ENCODE measurements around the gene EPHA10. TPM values are rescaled to one million over a fixed set of nuclear protein-coding genes. Genes with fewer than 3 reads are reported as not detected.

EPHA10 gene
- total and polyA plus RNA-seq, 2 donors from 2014 or later = 0.88 TPM; not detected in 1

DNA sequence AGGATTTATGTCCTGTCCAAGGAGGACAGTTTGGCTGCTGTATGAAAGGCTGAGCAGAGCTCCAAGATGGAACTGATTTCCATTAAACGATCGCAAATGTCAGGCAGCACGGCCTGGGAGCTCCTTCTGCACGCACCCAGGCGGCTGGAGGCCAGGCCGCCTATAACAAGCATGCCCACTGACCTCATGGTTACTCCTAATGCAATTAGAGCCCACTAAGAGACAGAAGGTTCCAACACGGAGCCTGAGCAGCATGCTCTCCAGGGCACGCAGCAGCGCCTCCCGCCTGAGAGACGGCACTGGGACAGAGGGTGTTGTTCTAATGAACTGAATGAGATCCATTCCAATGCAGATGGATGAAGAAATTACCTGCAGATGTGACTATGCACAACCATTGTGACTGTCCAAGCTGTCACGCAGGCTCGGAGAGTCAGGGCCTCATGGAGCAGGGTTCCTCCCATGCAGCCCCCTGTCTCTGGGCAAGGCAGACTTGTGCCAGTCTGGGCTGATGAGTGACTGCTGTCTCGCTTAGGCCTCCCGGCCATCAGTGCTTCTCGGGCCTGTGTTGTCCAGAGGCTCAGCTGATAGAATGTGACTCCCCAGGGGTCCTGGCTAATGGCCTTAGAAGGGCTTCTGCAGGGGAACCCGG, 97.8 kb downstream of the EPHA10 start:
- no peak overlapping the region for H3K27ac ChIP-seq (ENCODE audit: low read depth in 2 of 2, low read length in 2 of 2)
- no peak overlapping the region for H3K9ac ChIP-seq (ENCODE audit: low read length in 3 of 3)
- FAIRE-seq (no peak), DNase-seq (peak in 1 of 5 donors; percentile 61)
- intact Hi-C loops (cut with DNase I) = no loop called here
- no peak for TF ChIP-seq CTCF (IDR thresholded peaks at IDR 0.05; ENCODE audit: borderline replicate concordance, extremely low read depth, insufficient read depth)
- no peaks in the 10 kb centered on the region for H3K4me1 ChIP-seq (ENCODE audit: control insufficient read depth in 2 of 3, insufficient read depth in 2 of 3, low read depth in 1 of 3, low read length in 3 of 3)
- H3K9me3 ChIP-seq (ENCODE audit: control insufficient read depth in 2 of 3, insufficient read depth in 1 of 3, low read length in 3 of 3) = no peaks in the 10 kb centered on the region
- H3K36me3 ChIP-seq (ENCODE audit: control insufficient read depth in 2 of 3, insufficient read depth in 3 of 3, low read length in 3 of 3) = no peaks in the 10 kb centered on the region
- H3K4me3 ChIP-seq (ENCODE audit: low read length in 3 of 3) = no peak overlapping the region
- H3K27me3 ChIP-seq (ENCODE audit: control insufficient read depth, insufficient read depth, low read length) = peaks cover 4% of the 10 kb centered on the region

DNA sequence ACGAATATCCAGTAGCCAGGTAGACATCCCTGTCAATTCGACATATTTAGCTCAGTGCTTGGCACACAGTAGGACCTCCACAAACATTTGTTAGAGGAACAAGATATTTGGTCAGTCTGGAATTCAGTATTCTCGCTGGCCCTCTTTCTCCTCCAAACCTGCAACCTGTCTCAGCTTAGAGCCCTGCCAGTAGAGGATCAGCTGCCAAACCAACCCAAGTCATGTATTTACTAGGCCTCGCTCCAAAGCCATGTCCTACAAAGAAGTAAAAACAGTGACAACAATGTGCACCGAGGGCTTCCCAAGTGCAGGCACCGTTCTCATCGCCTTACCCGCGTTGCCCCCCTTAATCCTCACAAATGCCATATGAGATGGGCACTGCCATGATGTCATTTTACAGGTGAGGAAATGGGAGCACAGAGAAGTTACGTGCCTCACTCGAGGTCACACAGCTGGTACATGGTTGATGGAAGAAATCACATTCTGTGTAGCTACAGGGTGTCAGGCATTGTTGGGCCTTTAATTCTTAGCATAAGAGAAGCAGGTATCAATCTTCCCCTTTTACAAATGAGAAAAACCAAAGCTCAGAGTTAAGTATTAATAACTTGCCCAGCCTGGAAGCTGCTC, 98.6 kb downstream of the EPHA10 start:
- intact Hi-C loops (cut with DNase I) = no loop called here
- peaks cover 4% of the 10 kb centered on the region for H3K27me3 ChIP-seq (ENCODE audit: control insufficient read depth, insufficient read depth, low read length)
- DNase-seq = no peak

More for the DNA sequence above, 98.6 kb downstream of the EPHA10 start:
- Histone ChIP-seq H3K9ac (ENCODE audit: low read length in 3 of 3) (no peak overlapping the region), H3K36me3 (ENCODE audit: control insufficient read depth in 2 of 3, insufficient read depth in 3 of 3, low read length in 3 of 3) (no peaks in the 10 kb centered on the region), H3K4me1 (ENCODE audit: control insufficient read depth in 2 of 3, insufficient read depth in 2 of 3, low read depth in 1 of 3, low read length in 3 of 3) (no peaks in the 10 kb centered on the region), H3K27ac (ENCODE audit: low read depth in 2 of 2, low read length in 2 of 2) (no peak overlapping the region), H3K4me3 (ENCODE audit: low read length in 3 of 3) (no peak overlapping the region), H3K9me3 (ENCODE audit: control insufficient read depth in 2 of 3, insufficient read depth in 1 of 3, low read length in 3 of 3) (no peaks in the 10 kb centered on the region)
- TF ChIP-seq CTCF (IDR thresholded peaks at IDR 0.05; ENCODE audit: borderline replicate concordance, extremely low read depth, insufficient read depth) = no peak
- no peak for FAIRE-seq

Other genes starting within 250 kb of the EPHA10 start
- gene SNIP1, start 210.8 kb downstream of the EPHA10 start, total RNA-seq = 20.1 TPM
- gene SNIP1, start 210.8 kb downstream of the EPHA10 start, polyA plus RNA-seq (ENCODE audit: insufficient read depth, low read depth, low replicate concordance) = 3.9 TPM
- 34.8 TPM for gene DNALI1, start 208.2 kb downstream of the EPHA10 start, total RNA-seq
- 46.4 TPM for gene DNALI1, start 208.2 kb downstream of the EPHA10 start, polyA plus RNA-seq (ENCODE audit: insufficient read depth, low read depth, low replicate concordance)
- 35.9 TPM for gene GNL2, start 169.2 kb downstream of the EPHA10 start, total RNA-seq
- gene GNL2, start 169.2 kb downstream of the EPHA10 start, polyA plus RNA-seq (ENCODE audit: insufficient read depth, low read depth, low replicate concordance) = 36.7 TPM
- gene RSPO1, start 130.2 kb downstream of the EPHA10 start, total RNA-seq = 0.19 TPM
- 0.26 TPM for gene RSPO1, start 130.2 kb downstream of the EPHA10 start, polyA plus RNA-seq (ENCODE audit: insufficient read depth, low read depth, low replicate concordance)
- 1.0 TPM for gene CDCA8, start 72.6 kb downstream of the EPHA10 start, total RNA-seq
- 0.71 TPM for gene CDCA8, start 72.6 kb downstream of the EPHA10 start, polyA plus RNA-seq (ENCODE audit: insufficient read depth, low read depth, low replicate concordance)
- gene MANEAL, start 28.7 kb upstream of the EPHA10 start, total RNA-seq = 4.7 TPM
- 4.6 TPM for gene MANEAL, start 28.7 kb upstream of the EPHA10 start, polyA plus RNA-seq (ENCODE audit: insufficient read depth, low read depth, low replicate concordance)
- gene C1orf122, start 42.7 kb upstream of the EPHA10 start, total RNA-seq = 37.2 TPM
- gene C1orf122, start 42.7 kb upstream of the EPHA10 start, polyA plus RNA-seq (ENCODE audit: insufficient read depth, low read depth, low replicate concordance) = 147 TPM
- 9.0 TPM for gene YRDC, start 43.1 kb upstream of the EPHA10 start, total RNA-seq
- gene YRDC, start 43.1 kb upstream of the EPHA10 start, polyA plus RNA-seq (ENCODE audit: insufficient read depth, low read depth, low replicate concordance) = 11.0 TPM
- gene MTF1, start 94.5 kb upstream of the EPHA10 start, total RNA-seq = 26.7 TPM
- 2.2 TPM for gene MTF1, start 94.5 kb upstream of the EPHA10 start, polyA plus RNA-seq (ENCODE audit: insufficient read depth, low read depth, low replicate concordance)
- gene INPP5B, start 181.9 kb upstream of the EPHA10 start, total RNA-seq = 32.9 TPM
- gene INPP5B, start 181.9 kb upstream of the EPHA10 start, polyA plus RNA-seq (ENCODE audit: insufficient read depth, low read depth, low replicate concordance) = 8.4 TPM
- gene SF3A3, start 224.9 kb upstream of the EPHA10 start, total RNA-seq = 50.7 TPM
- gene SF3A3, start 224.9 kb upstream of the EPHA10 start, polyA plus RNA-seq (ENCODE audit: insufficient read depth, low read depth, low replicate concordance) = 28.7 TPM
- gene FHL3, start 240.4 kb upstream of the EPHA10 start, total RNA-seq = 19.6 TPM
- gene FHL3, start 240.4 kb upstream of the EPHA10 start, polyA plus RNA-seq (ENCODE audit: insufficient read depth, low read depth, low replicate concordance) = 8.2 TPM
- gene UTP11, start 247.6 kb upstream of the EPHA10 start, total RNA-seq = 26.2 TPM
- 24.2 TPM for gene UTP11, start 247.6 kb upstream of the EPHA10 start, polyA plus RNA-seq (ENCODE audit: insufficient read depth, low read depth, low replicate concordance)